GM12878 (cell line): ENCODE results near the gene MYL12A. TPM values are rescaled to one million over a fixed set of nuclear protein-coding genes. Genes with fewer than 3 reads are reported as not detected.

Source experiments
- ATAC-seq: fragments of 200-7000 bp; cut with Tn5 transposase; 3 replicates; pipeline ENCODE4 v1.9.1; 2020; ENCODE audit warnings: mild to moderate bottlenecking, moderate library complexity
- BruUV-seq: library from RNA; stranded (reverse); fragments of 400-500 nt; replicated peaks from 2 replicates; lab custom pipeline; 2021; lab: Mats Ljungman, UMichigan
- CTCF ChIA-PET: fragments of 300-600 bp; sonication (Branson Sonifier 250); formaldehyde crosslinking; extraction: SDS; loops from one replicate; lab custom pipeline; 2021; ENCODE audit warnings: inconsistent platforms; lab: Yijun Ruan, JAX
- POLR2A ChIA-PET: fragments of 350-600 bp; formaldehyde crosslinking; extraction: SDS; loops from one replicate; lab custom pipeline; 2021; ENCODE audit warnings: inconsistent platforms; lab: Charles Lee
- RAD21 ChIA-PET: fragments of 300-600 bp; sonication (Branson Sonifier 250); formaldehyde crosslinking; loops from one replicate; lab custom pipeline; 2023; ENCODE audit warnings: antibody characterized with exemption; ENCODE audit not compliant: unreplicated experiment; lab: Charles Lee
- SMC1A ChIA-PET: fragments of 300-600 bp; sonication (Branson Sonifier 250); formaldehyde crosslinking; loops from one replicate; lab custom pipeline; 2023; ENCODE audit not compliant: unreplicated experiment, uncharacterized antibody; lab: Charles Lee
- DNase-seq: peaks from one replicate; pipeline ENCODE4 v3.0.0-alpha.2; 2011; ENCODE audit warnings: low read depth, low spot score
- FAIRE-seq: peaks from 3 replicates; lab custom pipeline; 2011; peaks lifted over from hg19 to GRCh38; lab: Jason Lieb, UNC
- H2AFZ ChIP-seq: 2 replicates; pipeline ENCODE4 v1.6.0; 2011; ENCODE audit warnings: low read depth, low read length, control low read depth; ENCODE audit not compliant: control insufficient read depth
- H3K27ac ChIP-seq: 2 replicates; pipeline ENCODE4 v1.5.1; 2011; ENCODE audit warnings: control low read depth; ENCODE audit not compliant: control insufficient read depth, insufficient read depth
- H3K27me3 ChIP-seq, 2 experiments: replicated peaks in 1 of 2; 2 replicates each; pipeline versions ENCODE4 v1.6.0 to v1.6.1; 2011; ENCODE audit warnings: low read length in 1 of 2; ENCODE audit not compliant: control insufficient read depth in 2 of 2, insufficient read depth in 2 of 2
- H3K36me3 ChIP-seq, 2 experiments: 2 replicates each; pipeline ENCODE4 v1.5.1; 2011; ENCODE audit warnings: low read length in 1 of 2; ENCODE audit not compliant: control insufficient read depth in 2 of 2, insufficient read depth in 2 of 2
- H3K4me1 ChIP-seq: 2 replicates; pipeline ENCODE4 v1.6.1; 2011; ENCODE audit warnings: mild to moderate bottlenecking, low read length, moderate library complexity, mixed read lengths; ENCODE audit not compliant: control insufficient read depth, insufficient read depth
- H3K4me2 ChIP-seq: 2 replicates; pipeline ENCODE4 v1.6.0; 2011; ENCODE audit warnings: control low read depth; ENCODE audit not compliant: control insufficient read depth, insufficient read depth
- H3K4me3 ChIP-seq: fragments of 200-600 bp; sonication (generic); 2 replicates; pipeline ENCODE4 v1.5.1; 2016
- H3K79me2 ChIP-seq: 2 replicates; pipeline ENCODE4 v1.6.0; 2011; ENCODE audit warnings: low read length; ENCODE audit not compliant: control insufficient read depth, insufficient read depth
- H3K9ac ChIP-seq: 2 replicates; pipeline ENCODE4 v1.8.0; 2011; ENCODE audit warnings: low read length, control low read depth, mixed read lengths; ENCODE audit not compliant: control insufficient read depth, insufficient read depth
- H3K9me3 ChIP-seq: replicated peaks from 3 replicates; pipeline ENCODE4 v1.5.1; 2011; ENCODE audit warnings: mild to moderate bottlenecking, low read length; ENCODE audit not compliant: control insufficient read depth, insufficient read depth
- H4K20me1 ChIP-seq: 2 replicates; pipeline ENCODE4 v1.6.0; 2011; ENCODE audit not compliant: control insufficient read depth, insufficient read depth
- CHD2 ChIP-seq: IDR thresholded peaks from 2 replicates; pipeline ENCODE4 v1.6.1; 2011; ENCODE audit warnings: low read depth, low read length, improper control_type of control experiment, borderline replicate concordance
- EP300 ChIP-seq, 2 experiments: fragments of 150-350 bp in 1 of 2; IDR thresholded peaks; 2 replicates each; pipeline ENCODE4 v1.6.1; 2011 to 2012; ENCODE audit warnings: low read depth in 2 of 2, low read length in 2 of 2, borderline replicate concordance in 1 of 2, improper control_type of control experiment in 1 of 2, inconsistent platforms in 1 of 2; ENCODE audit not compliant: control insufficient read depth in 1 of 2
- IRF5 ChIP-seq: fragments of 450-650 bp; IDR thresholded peaks from 2 replicates; pipeline ENCODE4 v1.6.1; 2017; ENCODE audit warnings: borderline replicate concordance
- NKRF ChIP-seq: fragments of 450-650 bp; conservative IDR thresholded peaks from 2 replicates; pipeline ENCODE4 v1.6.1; 2017; ENCODE audit warnings: mild to moderate bottlenecking, moderate library complexity
- NR2C1 ChIP-seq: fragments of 450-650 bp; IDR thresholded peaks from 2 replicates; pipeline ENCODE4 v1.6.1; 2017; ENCODE audit warnings: antibody characterized with exemption, mild to moderate bottlenecking, moderate library complexity
- SRF ChIP-seq, 2 experiments: IDR thresholded peaks; 2 replicates each; pipeline ENCODE4 v1.6.1; 2011; ENCODE audit warnings: low read depth in 2 of 2, low read length in 2 of 2, mild to moderate bottlenecking in 1 of 2, moderate library complexity in 1 of 2
- TCF3 ChIP-seq: IDR thresholded peaks from 2 replicates; pipeline ENCODE4 v1.6.1; 2012; ENCODE audit warnings: low read depth, mild to moderate bottlenecking, low read length, borderline replicate concordance; ENCODE audit not compliant: insufficient read depth
- WGBS: methylation state at CpG from one replicate; pipeline ENCODE4 v1.1.6; 2016; ENCODE audit warnings: low lambda C conversion rate; ENCODE audit not compliant: insufficient replicate concordance, insufficient coverage; ENCODE audit errors: missing lambda C conversion rate; 5-methylcytosine and 5-hydroxymethylcytosine counted together
- in situ Hi-C: fragments of 300-500 bp; cut with MboI; formaldehyde crosslinking; loops from 9 replicates; pipeline ENCODE4 v1.14.3; 2018; ENCODE audit warnings: mixed read lengths
- intact Hi-C: fragments of 100-400 bp; cut with micrococcal nuclease; formaldehyde crosslinking; loops from one replicate; pipeline ENCODE4 v1.14.2; 2022; ENCODE audit not compliant: unreplicated experiment
- polyA plus RNA-seq, 11 experiments: library from polyadenylated mRNA; depleted of rRNA in 4 of 11; unstranded in 6 of 11; stranded (reverse) in 5 of 11; fragments of >200 nt; fragmentation: Nextera tagmentation in 4 of 11; fragmentation: Illumina TruSeq in 1 of 11; extraction: Ambion mirVana in 4 of 11; extraction: Trizol in 1 of 11; gene quantifications; 1 replicate in 1 of 11; 2 replicates in 10 of 11; pipeline versions ENCODE4 v1.2.1 to v1.2.3, GENCODE V29; 2011 to 2016; ENCODE audit warnings: inconsistent platforms in 2 of 11, missing spikeins in 2 of 11, low read depth in 1 of 11
- total RNA-seq, 4 experiments: library from RNA; depleted of rRNA in 3 of 4; stranded (reverse); fragments of >200 nt in 3 of 4; fragmentation: Illumina TruSeq in 1 of 4; extraction: Trizol in 1 of 4; gene quantifications; 2 replicates each; pipeline versions ENCODE4 v1.2.1 to v1.2.3, GENCODE V29; 2013 to 2021

The MYL12A gene
- total and polyA plus RNA-seq, 10 of the 15 experiments (the other 5 are each of a cell fraction or from before 2014, with no cell fraction given): 488 to 1,663 (median 924) TPM

GRCh38 chr18:3224223-3224622 is 23.4 kb upstream of the MYL12A start:
- H3K36me3 ChIP-seq: no peaks in the 10 kb centered on the region
- H4K20me1 ChIP-seq: no peaks in the 10 kb centered on the region
- H3K27me3 ChIP-seq: no peaks in the 10 kb centered on the region
- SMC1A ChIA-PET: interaction anchor here (1.5 to 2.0 kb wide), 3 partner anchors 13 to 49 kb away, joined by 4 to 6 read pairs (median 6); no protein-coding TSS in a partner anchor
- no peak overlapping the region for H3K4me2 ChIP-seq
- intact Hi-C loops: no loop called here
- RAD21 ChIA-PET: no interaction called here
- 0 out of 2 replicates have a peak, but pooled peaks cover 2% of the 10 kb centered on the region for H3K4me1 ChIP-seq
- H3K79me2 ChIP-seq: no peaks in the 10 kb centered on the region
- no peak overlapping the region for H3K4me3 ChIP-seq
- no peak for ATAC-seq
- no peak overlapping the region for H3K27ac ChIP-seq
- no peaks in the 10 kb centered on the region for H3K9me3 ChIP-seq
- FAIRE-seq: no peak
- CTCF ChIA-PET: interaction anchor here (1.4 to 1.6 kb wide), 2 partner anchors 21 to 73 kb away, joined by 3 to 8 read pairs; no protein-coding TSS in a partner anchor
- TF ChIP-seq NR2C1 (no peak), SRF (IDR thresholded peaks at IDR 0.05; ENCODE audit: low read depth in 2 of 2, low read length in 2 of 2) (no peak), IRF5 (no peak), CHD2 (no peak), EP300 (IDR thresholded peaks at IDR 0.05; ENCODE audit: borderline replicate concordance in 1 of 2, control insufficient read depth in 1 of 2, low read depth in 2 of 2, low read length in 2 of 2) (no peak), NKRF (no peak), TCF3 (no peak)
- POLR2A ChIA-PET: no interaction called here
- no peak for DNase-seq
- 63% methylated on average over 3 of the region's 3 CpGs for WGBS
- in situ Hi-C loops: no loop called here
- no peak overlapping the region for H3K9ac ChIP-seq
- H2AFZ ChIP-seq: no peak overlapping the region
- no TSS peak for BruUV-seq
